ENCODE measurements around the gene PIP5K1A. TPM values are rescaled to one million over a fixed set of nuclear protein-coding genes. Genes with fewer than 3 reads are reported as not detected.
A peak's percentile ranks its signal among the peaks of the same experiment; 100 is the strongest.

The PIP5K1A gene
- total RNA-seq, 1 experiment from 2014 or later = 63.3 TPM

DNA sequence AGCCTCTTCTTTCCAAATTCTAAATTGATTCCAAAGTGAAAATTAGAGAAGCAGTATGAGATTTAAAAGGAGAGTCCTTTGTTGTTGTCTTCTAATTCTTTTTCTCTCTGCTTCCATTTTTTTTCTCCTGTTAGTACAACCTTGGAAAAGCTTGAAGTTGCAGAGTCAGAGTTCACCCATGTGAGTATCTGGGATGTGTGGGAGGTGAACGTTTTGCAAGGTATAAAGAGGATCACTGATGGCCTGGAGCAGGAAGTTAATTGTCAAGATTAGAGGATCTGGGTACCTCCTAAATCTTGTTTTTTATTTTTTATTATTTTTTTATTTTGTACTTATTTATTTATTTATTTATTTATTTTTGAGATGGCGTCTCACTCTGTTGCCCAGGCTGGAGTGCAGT, 48.4 kb downstream of the PIP5K1A start:
- Histone ChIP-seq H3K4me2 (ENCODE audit: low read length) (no peak overlapping the region), H3K4me3 (ENCODE audit: low read length) (no peak overlapping the region), H4K20me1 (ENCODE audit: low read length) (no peaks in the 10 kb centered on the region), H3F3A (ENCODE audit: low read length, unreplicated experiment) (peaks cover 4% of the 10 kb centered on the region), H3K27ac (ENCODE audit: low read length) (no peak overlapping the region), H3K9me2 (replicated peaks; ENCODE audit: low read length) (no peaks in the 10 kb centered on the region), H3K79me2 (ENCODE audit: low read length) (no peaks in the 10 kb centered on the region), H3K27me3 (ENCODE audit: low read length) (no peaks in the 10 kb centered on the region), H3K36me3 (ENCODE audit: low read depth, low read length) (peaks cover 81% of the 10 kb centered on the region), H3K4me1 (ENCODE audit: insufficient read depth, low read length) (no peaks in the 10 kb centered on the region), H3K9me3 (ENCODE audit: low read length) (no peaks in the 10 kb centered on the region), H2AFZ (ENCODE audit: low read length) (no peak overlapping the region), H3K9ac (ENCODE audit: low read length) (no peak overlapping the region)
- DNase-seq = no peak
- BruUV-seq (replicated peaks) = no TSS peak
- TF ChIP-seq, protein P1, sequence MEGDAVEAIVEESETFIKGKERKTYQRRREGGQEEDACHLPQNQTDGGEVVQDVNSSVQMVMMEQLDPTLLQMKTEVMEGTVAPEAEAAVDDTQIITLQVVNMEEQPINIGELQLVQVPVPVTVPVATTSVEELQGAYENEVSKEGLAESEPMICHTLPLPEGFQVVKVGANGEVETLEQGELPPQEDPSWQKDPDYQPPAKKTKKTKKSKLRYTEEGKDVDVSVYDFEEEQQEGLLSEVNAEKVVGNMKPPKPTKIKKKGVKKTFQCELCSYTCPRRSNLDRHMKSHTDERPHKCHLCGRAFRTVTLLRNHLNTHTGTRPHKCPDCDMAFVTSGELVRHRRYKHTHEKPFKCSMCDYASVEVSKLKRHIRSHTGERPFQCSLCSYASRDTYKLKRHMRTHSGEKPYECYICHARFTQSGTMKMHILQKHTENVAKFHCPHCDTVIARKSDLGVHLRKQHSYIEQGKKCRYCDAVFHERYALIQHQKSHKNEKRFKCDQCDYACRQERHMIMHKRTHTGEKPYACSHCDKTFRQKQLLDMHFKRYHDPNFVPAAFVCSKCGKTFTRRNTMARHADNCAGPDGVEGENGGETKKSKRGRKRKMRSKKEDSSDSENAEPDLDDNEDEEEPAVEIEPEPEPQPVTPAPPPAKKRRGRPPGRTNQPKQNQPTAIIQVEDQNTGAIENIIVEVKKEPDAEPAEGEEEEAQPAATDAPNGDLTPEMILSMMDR (conservative IDR thresholded peaks at IDR 0.05; ENCODE audit: low read depth, low read length) = no peak
- TF ChIP-seq EZH2 (IDR thresholded peaks at IDR 0.05; ENCODE audit: low read length, unreplicated experiment) = no peak
- no peak for TF ChIP-seq EZH2phosphoT487 (IDR thresholded peaks at IDR 0.05; ENCODE audit: borderline replicate concordance, low read length)
- no peak for ATAC-seq
- intact Hi-C loops (cut with micrococcal nuclease) = no loop called here
- ChIA-PET CTCF (interaction anchor here (0.6 kb wide), 2 partner anchors 54 to 142 kb away, joined by 3 to 4 read pairs; no protein-coding TSS in a partner anchor), POLR2A (ENCODE audit: unreplicated experiment) (no interaction called here)

DNA sequence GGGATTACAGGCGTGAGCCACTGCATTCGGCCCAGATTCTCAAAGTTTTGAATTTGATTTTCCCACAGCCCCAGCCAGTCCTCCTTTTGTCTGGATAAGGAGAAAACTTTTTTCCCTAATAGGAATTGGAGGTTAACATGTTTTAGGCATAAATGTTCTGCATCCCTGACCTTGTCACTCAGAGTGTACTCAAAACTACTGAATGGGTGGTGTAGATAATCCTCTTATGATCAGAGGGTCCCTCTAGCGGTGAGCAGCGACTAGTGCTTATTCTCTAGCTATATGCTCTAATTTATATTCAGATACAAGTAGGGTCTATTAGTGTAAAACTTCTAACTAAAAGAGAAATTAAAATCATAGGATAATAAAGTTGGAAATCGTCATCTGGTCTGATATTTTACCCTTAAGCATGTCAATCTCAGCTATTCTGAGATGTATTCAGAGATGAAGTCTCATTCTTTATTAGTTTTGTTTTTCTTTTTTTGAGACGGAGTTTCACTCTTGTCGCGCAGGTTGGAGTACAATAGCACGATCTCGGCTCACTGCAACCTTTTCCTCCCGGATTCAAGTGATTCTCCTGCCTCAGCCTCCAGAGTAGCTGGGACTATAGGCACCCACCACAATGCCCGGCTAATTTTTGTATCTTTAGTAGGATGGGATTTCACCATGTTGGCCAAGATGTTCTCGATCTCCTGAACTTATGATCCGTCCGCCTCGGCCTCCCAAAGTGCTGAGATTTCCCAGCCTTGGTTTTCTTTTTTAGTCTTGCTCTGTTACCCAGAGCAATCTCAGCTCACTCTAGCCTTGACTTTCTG, 53.5 kb downstream of the PIP5K1A start:
- Histone ChIP-seq H3K36me3 (ENCODE audit: low read depth, low read length) (peaks cover 31% of the 10 kb centered on the region), H3K27me3 (ENCODE audit: low read length) (no peaks in the 10 kb centered on the region), H3K4me1 (ENCODE audit: insufficient read depth, low read length) (peaks cover 5% of the 10 kb centered on the region; the same call in 1 of the 2 replicates), H3K27ac (ENCODE audit: low read length) (no peak overlapping the region), H3K79me2 (ENCODE audit: low read length) (peaks cover 22% of the 10 kb centered on the region), H3K9ac (ENCODE audit: low read length) (no peak overlapping the region), H2AFZ (ENCODE audit: low read length) (no peak overlapping the region), H3K4me3 (ENCODE audit: low read length) (no peak overlapping the region), H3K9me3 (ENCODE audit: low read length) (no peaks in the 10 kb centered on the region), H3F3A (ENCODE audit: low read length, unreplicated experiment) (peaks cover 4% of the 10 kb centered on the region), H3K4me2 (ENCODE audit: low read length) (no peak overlapping the region), H3K9me2 (replicated peaks; ENCODE audit: low read length) (no peaks in the 10 kb centered on the region), H4K20me1 (ENCODE audit: low read length) (no peaks in the 10 kb centered on the region; the same call in 1 of the 2 replicates)
- TF ChIP-seq, protein P1 (conservative IDR thresholded peaks at IDR 0.05; ENCODE audit: low read depth, low read length) = peak; percentile 94
- TF ChIP-seq EZH2 (IDR thresholded peaks at IDR 0.05; ENCODE audit: low read length, unreplicated experiment) = no peak
- no peak for TF ChIP-seq EZH2phosphoT487 (IDR thresholded peaks at IDR 0.05; ENCODE audit: borderline replicate concordance, low read length)
- ATAC-seq = peak; percentile 62
- DNase-seq = peak; percentile 86
- no TSS peak for BruUV-seq (replicated peaks)
- CTCF ChIA-PET = interaction anchor here (0.6 to 1.5 kb wide), 7 partner anchors 30 to 227 kb away, joined by 3 to 6 read pairs (median 4); partner anchors contain the start of gene ZNF687
- POLR2A ChIA-PET (ENCODE audit: unreplicated experiment) = interaction anchor here (0.5 to 1.0 kb wide), 4 partner anchors 9 to 86 kb away, joined by 3 to 13 read pairs (median 3); no protein-coding TSS in a partner anchor
- intact Hi-C loops (cut with micrococcal nuclease) = loop anchor here (1.0 to 2.0 kb wide), 2 partner anchors 56 to 151 kb away; no protein-coding TSS in a partner anchor

All from PC-3 (cell line).